Hypothalamus (tissue), 51 donors: ENCODE data around the gene DEGS1.

Experiments used
- DNase-seq, 51 donors: peaks; one replicate each; lab custom pipeline; 2025; lab: John Stamatoyannopoulos, UW

DEGS1 gene

GRCh38 chr1:224182866-224183590 lies at the start of gene DEGS1:
Gene DEGS1 (plus strand): TSS chr1:224183240. CDS start chr1:224183337, 97 bp downstream.
- DNase-seq: peak in 50 of 51 donors; percentile 42 to 89 (median 78)

- DNase-seq: no peak
Observed at GRCh38 chr1:224133741-224134299, 49.2 kb upstream of the DEGS1 start.

- no peak for DNase-seq
Observed at GRCh38 chr1:224137518-224137917, 45.5 kb upstream of the DEGS1 start.

GRCh38 chr1:224138198-224138597 lies 44.8 kb upstream of the DEGS1 start:
- DNase-seq: no peak

- no peak for DNase-seq
Observed at GRCh38 chr1:224141693-224142092, 41.3 kb upstream of the DEGS1 start.

- no peak for DNase-seq
Observed at GRCh38 chr1:224149709-224150108, 33.3 kb upstream of the DEGS1 start.

GRCh38 chr1:224151117-224151516 lies 31.9 kb upstream of the DEGS1 start:
- no peak for DNase-seq

- DNase-seq: no peak
Observed at GRCh38 chr1:224157316-224157715, 25.7 kb upstream of the DEGS1 start.

- DNase-seq: no peak
Observed at GRCh38 chr1:224159541-224159940, 23.5 kb upstream of the DEGS1 start.

- no peak for DNase-seq
Observed at GRCh38 chr1:224160171-224160682, 22.8 kb upstream of the DEGS1 start.

GRCh38 chr1:224162768-224163167 lies 20.3 kb upstream of the DEGS1 start:
- DNase-seq: no peak

- DNase-seq: no peak
Observed at GRCh38 chr1:224163311-224163710, 19.7 kb upstream of the DEGS1 start.

- peak in 5 of 51 donors; percentile 5 to 41 (median 15) for DNase-seq
Observed at GRCh38 chr1:224168859-224169380, 14.1 kb upstream of the DEGS1 start.

GRCh38 chr1:224169718-224170270 lies 13.2 kb upstream of the DEGS1 start:
- DNase-seq: no peak

GRCh38 chr1:224170343-224170742 lies 12.7 kb upstream of the DEGS1 start:
- DNase-seq: no peak

- peak in 1 of 51 donors; percentile 7 for DNase-seq
Observed at GRCh38 chr1:224170748-224171478, 12.1 kb upstream of the DEGS1 start.

- no peak for DNase-seq
Observed at GRCh38 chr1:224172229-224172628, 10.8 kb upstream of the DEGS1 start.

GRCh38 chr1:224173523-224173922 lies 9.5 kb upstream of the DEGS1 start:
- no peak for DNase-seq

- peak in 26 of 51 donors; percentile 1 to 41 (median 16) for DNase-seq
Observed at GRCh38 chr1:224175617-224176016, 7.4 kb upstream of the DEGS1 start.

- DNase-seq: no peak
Observed at GRCh38 chr1:224177356-224177999, 5.6 kb upstream of the DEGS1 start.
